K562 (cell line): Measurements from ENCODE around the gene DHRS2. TPM values are rescaled to one million over a fixed set of nuclear protein-coding genes. Genes with fewer than 3 reads are reported as not detected.

ENCODE experiments used
- ATAC-seq: fragments of 200-7000 bp; cut with Tn5 transposase; 3 replicates; pipeline ENCODE4 v1.9.1; 2020; ENCODE audit warnings: moderate library complexity
- BruUV-seq: library from RNA; stranded (reverse); fragments of 400-500 nt; replicated peaks from 2 replicates; lab custom pipeline; 2021; lab: Mats Ljungman, UMichigan
- CTCF ChIA-PET: fragments of 300-600 bp; formaldehyde crosslinking; extraction: SDS; loops from one replicate; lab custom pipeline; 2021; ENCODE audit warnings: low intra/inter-chr PET ratio; lab: Yijun Ruan, JAX
- POLR2A ChIA-PET: fragments of 300-600, 350-650 bp; sonication (Branson Sonifier 250); formaldehyde crosslinking; extraction: SDS; loops from one replicate; lab custom pipeline; 2021; ENCODE audit warnings: antibody characterized with exemption, inconsistent platforms; lab: Yijun Ruan, JAX
- DNase-seq, 4 experiments: peaks; one replicate each; pipeline versions ENCODE4 v3.0.0 to v3.0.0-alpha.2; 2011 to 2018; ENCODE audit warnings: low spot score in 3 of 4, mixed read lengths in 3 of 4; ENCODE audit errors: extremely low read depth in 1 of 4
- FAIRE-seq: peaks from 2 replicates; lab custom pipeline; 2011; peaks lifted over from hg19 to GRCh38; lab: Jason Lieb, UNC
- H2AFZ ChIP-seq: 2 replicates; pipeline ENCODE4 v1.6.0; 2011; ENCODE audit warnings: low read depth, low read length, control low read depth, inconsistent platforms
- H3K27ac ChIP-seq: fragments of 200-600 bp; 3 replicates; pipeline ENCODE4 v1.8.0; 2011; ENCODE audit warnings: low read depth, mild to moderate bottlenecking, control low read depth, inconsistent platforms, low read length, moderate library complexity, mixed read lengths; ENCODE audit errors: extremely low read depth
- H3K27me3 ChIP-seq, 2 experiments: fragments of 300-600 bp in 1 of 2; 2 replicates in 1 of 2; 3 replicates in 1 of 2; pipeline versions ENCODE4 v1.6.0 to v1.8.0; 2011; ENCODE audit warnings: inconsistent platforms in 2 of 2, low read length in 2 of 2, mild to moderate bottlenecking in 1 of 2, mixed read lengths in 1 of 2, moderate library complexity in 1 of 2; ENCODE audit not compliant: control insufficient read depth in 2 of 2, insufficient read depth in 2 of 2
- H3K36me3 ChIP-seq: fragments of 300-600 bp; 3 replicates; pipeline ENCODE4 v1.8.0; 2011; ENCODE audit warnings: mild to moderate bottlenecking, low read length, inconsistent platforms; ENCODE audit not compliant: control insufficient read depth, insufficient read depth
- H3K4me1 ChIP-seq, 2 experiments: fragments of 200-600 bp in 1 of 2; replicated peaks in 1 of 2; 2 replicates in 1 of 2; 3 replicates in 1 of 2; pipeline versions ENCODE4 v1.5.1 to v1.8.0; 2011; ENCODE audit warnings: inconsistent platforms in 2 of 2, low read length in 2 of 2, mild to moderate bottlenecking in 1 of 2, mixed read lengths in 1 of 2, moderate library complexity in 1 of 2; ENCODE audit not compliant: control insufficient read depth in 2 of 2, insufficient read depth in 2 of 2
- H3K4me2 ChIP-seq: 2 replicates; pipeline ENCODE4 v1.6.1; 2011; ENCODE audit warnings: low read length, control low read depth, inconsistent platforms, mixed read lengths; ENCODE audit not compliant: insufficient read depth
- H3K4me3 ChIP-seq: fragments of 200-600 bp; sonication (generic), shearing (Covaris generic); 2 replicates; pipeline ENCODE4 v1.5.1; 2016; ENCODE audit warnings: control low read depth, inconsistent platforms
- H3K79me2 ChIP-seq: fragments of 200-600 bp; 3 replicates; pipeline ENCODE4 v1.8.0; 2011; ENCODE audit warnings: low read length, inconsistent platforms; ENCODE audit not compliant: control insufficient read depth, insufficient read depth
- H3K9ac ChIP-seq, 2 experiments: 2 replicates each; pipeline versions ENCODE4 v1.6.0 to v1.6.1; 2011; ENCODE audit warnings: low read depth in 2 of 2, low read length in 2 of 2, control low read depth in 1 of 2, inconsistent platforms in 1 of 2, mild to moderate bottlenecking in 1 of 2, mixed read lengths in 1 of 2; ENCODE audit not compliant: insufficient read depth in 1 of 2
- H3K9me1 ChIP-seq: one replicate; pipeline ENCODE4 v1.6.0; 2011; ENCODE audit warnings: inconsistent platforms, mild to moderate bottlenecking, low read length, moderate library complexity; ENCODE audit not compliant: control insufficient read depth, insufficient read depth
- H3K9me3 ChIP-seq: replicated peaks from 2 replicates; pipeline ENCODE4 v1.5.1; 2011; ENCODE audit warnings: low read depth, low read length, inconsistent platforms; ENCODE audit not compliant: control insufficient read depth, insufficient read depth
- H4K20me1 ChIP-seq: replicated peaks from 2 replicates; pipeline ENCODE4 v1.6.1; 2011; ENCODE audit warnings: low read length, inconsistent platforms, mixed read lengths; ENCODE audit not compliant: control insufficient read depth, insufficient read depth
- EGR1 ChIP-seq: fragments of 450-650 bp; conservative IDR thresholded peaks from 2 replicates; pipeline ENCODE4 v1.6.1; 2017; ENCODE audit warnings: mild to moderate bottlenecking
- POLR2G ChIP-seq: fragments of 200-400 bp; formaldehyde crosslinking; IDR thresholded peaks from 2 replicates; pipeline ENCODE4 v1.6.1; 2017; ENCODE audit warnings: low read depth, mild to moderate bottlenecking, antibody characterized with exemption, low read length, moderate library complexity
- RBFOX2 ChIP-seq: fragments of 200-400 bp; formaldehyde crosslinking; IDR thresholded peaks from 2 replicates; pipeline ENCODE4 v1.6.1; 2017; ENCODE audit warnings: low read depth, mild to moderate bottlenecking, low read length, moderate library complexity
- RFX1 ChIP-seq: fragments of 450-650 bp; IDR thresholded peaks from 2 replicates; pipeline ENCODE4 v1.6.1; 2016; ENCODE audit warnings: mild to moderate bottlenecking, moderate library complexity
- USF2 ChIP-seq: sonication (generic); formaldehyde crosslinking; IDR thresholded peaks from 2 replicates; pipeline ENCODE4 v1.5.0; 2020; ENCODE audit warnings: missing genetic modification reagents
- WGBS: fragments of 100-300 bp; shearing (Covaris generic); methylation state at CpG from one replicate; pipeline ENCODE4 v1.1.6; 2016; ENCODE audit warnings: low coverage, mixed read lengths; ENCODE audit not compliant: insufficient coverage; ENCODE audit errors: missing lambda C conversion rate; 5-methylcytosine and 5-hydroxymethylcytosine counted together
- in situ Hi-C: fragments of 300-500 bp; cut with MboI; formaldehyde crosslinking; loops from 4 replicates; pipeline ENCODE4 v1.15.0; 2018; ENCODE audit warnings: inconsistent platforms, mixed read lengths
- intact Hi-C: fragments of 100-400 bp; cut with micrococcal nuclease; formaldehyde crosslinking; loops from 2 replicates; pipeline ENCODE4 v1.14.2; 2022
- polyA plus RNA-seq, 8 experiments: library from polyadenylated mRNA; depleted of rRNA in 4 of 8; stranded (reverse) in 5 of 8; unstranded in 3 of 8; fragments of >200 nt; fragmentation: Nextera tagmentation in 2 of 8; fragmentation: Illumina TruSeq in 1 of 8; extraction: Ambion mirVana in 2 of 8; extraction: Trizol in 1 of 8; gene quantifications; 2 replicates each; pipeline versions ENCODE4 v1.2.1 to v1.2.3, GENCODE V29; 2011 to 2014; ENCODE audit warnings: inconsistent platforms in 1 of 8, missing spikeins in 1 of 8
- total RNA-seq, 7 experiments: library from RNA; depleted of rRNA in 6 of 7; stranded (reverse); fragments of >200 nt in 6 of 7; fragmentation: Illumina TruSeq in 2 of 7; extraction: Trizol in 2 of 7; gene quantifications; 2 replicates each; pipeline versions ENCODE4 v1.2.1 to v1.2.3, GENCODE V29; 2011 to 2021; ENCODE audit warnings: low replicate concordance in 1 of 7

The DHRS2 gene
- total and polyA plus RNA-seq, 9 of the 15 experiments (the other 6 are each of a cell fraction or from before 2014, with no cell fraction given) = 2.9 to 96.8 (median 64.4) TPM

- H3K27me3 ChIP-seq = no peaks in the 10 kb centered on the region
- no peak overlapping the region for H3K4me2 ChIP-seq
- in situ Hi-C loops = no loop called here
- H4K20me1 ChIP-seq = no peaks in the 10 kb centered on the region
- H3K36me3 ChIP-seq = no peaks in the 10 kb centered on the region
- ATAC-seq = no peak; the same call in 1 of the 3 replicates
- no peaks in the 10 kb centered on the region; the same call in 2 of the 3 replicates for H3K79me2 ChIP-seq
- no peak for FAIRE-seq
- peaks cover 0 to 9% of the 10 kb centered on the region in 2 experiments; a peak in 2 of 5 replicates for H3K4me1 ChIP-seq
- TF ChIP-seq RFX1 = no peak
- TF ChIP-seq POLR2G = peak; percentile 38
- TF ChIP-seq RBFOX2 = peak; percentile 62; the same call in 1 of the 2 replicates
- TF ChIP-seq EGR1 = peak; percentile 32; the same call in 1 of the 2 replicates
- peak; percentile 16; the same call in 1 of the 2 replicates for TF ChIP-seq USF2
- peak overlapping the region in 1 of 2 experiments; percentile 35; a peak in 2 of 4 replicates for H3K9ac ChIP-seq
- no peak overlapping the region for H3K4me3 ChIP-seq
- no peaks in the 10 kb centered on the region for H3K9me1 ChIP-seq
- BruUV-seq = no TSS peak
- POLR2A ChIA-PET = no interaction called here
- CTCF ChIA-PET = no interaction called here
- H3K9me3 ChIP-seq = no peaks in the 10 kb centered on the region; the same call in 1 of the 2 replicates
- H3K27ac ChIP-seq = no peak overlapping the region
- no peak overlapping the region for H2AFZ ChIP-seq
- DNase-seq = no peak
- intact Hi-C loops = loop anchor here (10.0 kb wide), 1 partner anchor 276 kb away; no protein-coding TSS in a partner anchor
- 24% methylated on average over 19 of the region's 21 CpGs for WGBS
Measured at GRCh38 chr14:23639048-23639890, 3.1 kb downstream of the DHRS2 start.
